Fibroblast of skin of left biceps (primary cell): ENCODE measurements around the gene NXN.
A peak's percentile ranks its signal among the peaks of the same experiment; 100 is the strongest.
"Not testable (repeated sequence)": the region's sequence is repeated elsewhere in the genome, so short reads cannot be mapped to it uniquely, and the experiment has no call there.

Source experiments
- DNase-seq, 2 experiments: peaks; one replicate each; pipeline ENCODE4 v3.0.0-alpha.2; 2013; ENCODE audit warnings: low read depth in 2 of 2

The NXN gene

GRCh38 chr17:862582-862981, 117.0 kb downstream of the NXN start:
- DNase-seq, result no peak

DNA sequence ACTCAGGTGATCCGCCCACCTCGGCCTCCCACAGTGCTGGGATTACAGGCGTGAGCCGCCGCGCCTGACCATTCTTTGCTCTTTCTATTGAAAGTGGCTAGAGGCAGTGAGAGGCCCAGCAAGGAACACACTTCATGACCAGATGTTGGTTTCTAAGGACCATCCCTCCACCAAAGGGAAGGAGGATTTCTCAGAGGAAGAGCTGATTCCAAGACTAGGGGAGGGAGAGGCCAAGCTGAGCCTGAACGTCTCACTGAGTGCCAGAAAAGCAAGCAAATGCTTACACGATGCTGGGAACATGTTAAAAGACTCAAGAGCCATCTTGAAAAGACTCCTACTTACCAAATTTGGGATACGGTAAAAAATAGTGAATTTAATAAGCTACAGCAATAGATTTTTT, 118.2 kb downstream of the NXN start:
- no peak for DNase-seq

DNA sequence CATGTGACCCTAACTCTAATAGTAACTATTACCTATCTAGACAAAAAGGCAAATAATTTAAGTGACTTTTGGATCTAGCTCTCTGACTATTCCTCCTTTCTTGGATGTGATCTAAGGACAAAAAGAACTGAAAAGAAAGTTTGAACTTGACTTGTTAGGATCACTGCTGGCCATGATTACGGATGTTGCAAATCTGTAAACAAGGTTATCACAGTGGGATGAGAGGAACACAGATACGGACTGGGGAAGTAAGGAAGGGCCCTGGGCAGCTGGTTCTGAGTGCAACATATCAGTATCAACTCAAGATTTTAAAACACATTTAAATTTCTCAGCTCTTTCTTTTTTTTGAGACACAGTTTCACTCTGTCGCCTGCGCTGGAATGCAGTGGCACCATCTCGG, 118.8 kb downstream of the NXN start:
- no peak for DNase-seq

- DNase-seq, result no peak
Observed at GRCh38 chr17:859824-860195, 119.8 kb downstream of the NXN start.

- DNase-seq, result no peak
Observed at GRCh38 chr17:859061-859823, 120.3 kb downstream of the NXN start.

DNA sequence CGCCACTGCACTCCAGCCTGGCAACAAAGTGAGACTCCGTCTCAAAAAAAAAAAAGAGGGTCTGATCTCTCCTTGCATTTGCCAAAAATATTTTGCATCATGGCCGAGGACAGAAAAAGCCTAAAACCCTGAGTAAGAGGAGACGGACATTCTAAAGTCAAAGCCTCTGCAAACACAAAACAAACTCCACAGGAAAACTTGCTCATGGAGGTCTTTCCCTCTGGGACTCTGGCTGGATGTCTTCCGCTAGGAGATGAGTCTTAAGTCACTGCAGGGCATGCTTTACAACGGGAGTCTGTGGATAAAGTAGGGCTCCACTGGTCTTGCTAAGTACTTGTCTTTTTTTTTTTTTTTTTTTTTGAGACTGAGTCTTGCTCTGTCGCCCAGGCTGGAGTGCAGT, 123.4 kb downstream of the NXN start:
- no peak for DNase-seq

- no peak for DNase-seq
Observed at GRCh38 chr17:855569-855968, 124.0 kb downstream of the NXN start.

DNA sequence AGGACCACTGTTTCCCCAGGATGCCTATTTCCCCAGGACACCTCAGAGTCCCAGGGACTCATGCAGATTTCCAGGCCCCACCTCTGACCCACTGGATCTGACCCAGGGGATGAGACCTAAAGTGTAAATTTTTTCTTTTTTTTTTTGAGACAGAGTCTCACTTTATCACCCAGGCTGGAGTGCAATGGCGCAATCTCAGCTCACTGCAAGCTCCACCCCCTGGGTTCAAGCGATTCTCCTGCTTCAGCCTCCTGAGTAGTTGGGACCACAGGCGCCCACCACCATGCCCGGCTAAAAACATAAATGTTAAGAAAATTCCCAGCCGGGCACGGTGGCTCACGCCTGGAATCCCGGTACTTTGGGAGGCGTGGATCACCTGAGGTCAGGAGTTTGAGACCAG, 126.7 kb downstream of the NXN start:
- DNase-seq, result not testable (repeated sequence)

DNA sequence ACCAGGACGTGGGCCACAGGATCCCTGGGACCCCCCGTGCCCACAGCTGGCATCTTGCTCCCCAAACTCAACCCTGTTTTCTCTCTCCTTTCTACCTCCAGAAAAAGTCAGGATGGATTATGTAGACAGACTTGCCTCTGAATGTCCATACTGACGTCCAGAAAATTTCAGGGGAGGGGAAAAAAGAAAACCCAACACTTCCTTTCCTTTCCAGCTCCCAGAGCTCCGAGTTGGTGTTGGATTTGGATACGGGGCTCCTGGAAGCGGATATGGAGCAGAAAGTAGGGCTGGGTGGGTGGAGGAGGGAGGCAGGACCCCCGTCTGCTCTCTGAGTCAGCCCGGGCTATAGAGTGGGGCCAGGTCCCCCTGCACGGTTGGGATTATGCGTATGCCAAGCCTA, 127.2 kb downstream of the NXN start:
- DNase-seq, result no peak

- no peak for DNase-seq
Observed at GRCh38 chr17:851924-852323, 127.7 kb downstream of the NXN start.

GRCh38 chr17:850851-851763, 128.5 kb downstream of the NXN start:
- no peak for DNase-seq

DNA sequence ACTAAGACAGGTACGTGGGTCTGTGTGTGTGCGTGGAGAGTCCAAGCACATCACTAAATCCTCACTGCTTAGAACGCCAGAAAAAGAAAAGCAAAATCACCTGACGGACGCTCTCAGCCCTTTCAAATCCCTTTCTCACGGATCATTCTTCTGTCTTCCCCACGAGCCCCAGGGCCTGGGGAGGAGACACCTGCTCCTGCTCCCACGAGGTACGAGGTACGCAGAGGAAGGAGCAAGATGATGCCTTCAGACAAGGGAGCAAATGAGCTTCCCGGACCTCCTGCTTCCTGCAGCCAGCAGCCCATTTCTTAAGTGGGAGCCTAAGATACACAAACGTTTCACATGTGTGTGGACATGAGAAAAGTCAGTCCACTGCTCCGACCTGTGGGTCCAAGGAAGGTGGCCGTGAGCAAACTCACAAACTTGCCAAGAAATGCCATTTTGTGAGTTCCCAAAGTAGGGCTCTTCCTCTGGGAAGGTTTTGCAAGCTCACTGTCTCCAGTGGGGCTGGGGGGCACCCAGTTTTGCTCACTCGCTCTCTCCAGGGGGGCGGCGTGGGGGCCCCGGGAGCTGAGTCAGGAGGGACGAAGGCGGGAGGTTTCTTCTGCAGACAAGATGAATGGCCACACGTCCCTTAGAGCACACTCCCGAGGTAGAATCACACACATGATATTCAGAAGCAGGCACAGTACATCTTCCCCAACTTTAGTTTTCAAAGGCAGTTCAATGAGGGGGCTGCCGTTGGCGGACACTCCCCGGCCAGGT, 129.3 kb downstream of the NXN start:
- no peak for DNase-seq

DNA sequence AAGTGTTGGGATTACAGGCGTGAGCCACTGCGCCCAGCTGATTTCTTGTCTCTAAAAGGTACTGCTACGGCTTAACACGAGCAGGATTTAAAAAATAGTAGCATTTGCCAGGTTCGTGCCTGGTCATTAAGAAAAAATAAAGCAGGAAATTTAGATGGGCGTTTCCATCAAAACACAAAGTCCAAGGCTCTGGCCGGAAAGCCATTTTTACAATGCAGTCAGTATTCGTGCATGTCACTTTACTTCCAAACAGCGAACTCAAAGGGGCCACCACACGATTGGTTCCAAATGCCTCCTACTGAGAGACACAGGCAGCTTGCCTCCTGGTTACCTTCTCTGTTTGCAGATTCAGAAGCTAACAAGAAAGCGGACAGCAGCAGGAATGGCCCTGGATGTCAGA, 131.2 kb downstream of the NXN start:
- DNase-seq, result no peak

DNA sequence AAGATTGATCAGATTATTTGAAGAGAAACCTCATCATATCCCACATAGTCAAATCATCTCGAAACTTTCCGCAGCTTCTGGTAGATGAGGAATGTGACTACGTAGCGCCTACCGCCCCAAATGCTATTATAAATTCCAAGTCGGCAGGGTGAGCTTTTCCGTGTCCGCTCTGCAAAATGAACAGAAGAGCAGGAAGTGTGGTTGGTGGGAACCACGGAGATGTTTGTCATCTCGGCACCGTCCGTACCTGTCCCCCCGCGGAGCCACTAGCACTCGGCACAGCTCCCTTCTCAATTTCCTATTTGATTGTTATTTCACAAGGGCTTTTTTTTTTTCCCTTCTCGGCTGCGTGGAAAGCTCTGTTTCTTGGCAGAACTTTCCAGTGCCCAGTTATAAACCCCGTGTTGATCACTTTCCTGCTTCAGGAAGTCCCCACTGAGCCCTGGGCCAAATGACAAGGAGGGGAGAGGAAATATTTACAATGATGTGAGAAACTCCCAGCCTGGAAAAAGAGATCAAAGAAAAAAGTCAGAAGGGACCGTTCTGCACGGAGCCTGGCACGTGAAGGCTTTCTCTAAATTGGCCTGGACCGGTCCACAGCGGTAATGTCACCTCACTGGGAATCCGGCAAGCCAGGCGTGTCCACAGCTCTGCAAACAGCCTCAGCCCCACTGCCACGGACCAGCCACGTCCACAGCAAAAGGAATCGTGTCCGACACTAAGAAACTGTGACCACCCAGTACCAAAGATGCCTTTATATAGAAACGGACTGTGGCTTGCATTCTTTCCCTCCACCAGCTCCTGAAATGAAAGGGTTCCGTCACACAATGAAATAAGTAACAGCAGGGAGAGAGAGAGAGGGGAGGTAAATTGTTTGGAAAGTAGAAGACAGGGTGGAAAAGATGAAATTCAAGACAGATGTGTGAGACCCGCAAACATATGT, 132.4 kb downstream of the NXN start:
- peak in 1 of 2 experiments; percentile 59 for DNase-seq

GRCh38 chr17:841313-841712, 138.3 kb downstream of the NXN start:
- no peak for DNase-seq

GRCh38 chr17:838486-838885, 141.1 kb downstream of the NXN start:
- peak in 1 of 2 experiments; percentile 32 for DNase-seq

DNA sequence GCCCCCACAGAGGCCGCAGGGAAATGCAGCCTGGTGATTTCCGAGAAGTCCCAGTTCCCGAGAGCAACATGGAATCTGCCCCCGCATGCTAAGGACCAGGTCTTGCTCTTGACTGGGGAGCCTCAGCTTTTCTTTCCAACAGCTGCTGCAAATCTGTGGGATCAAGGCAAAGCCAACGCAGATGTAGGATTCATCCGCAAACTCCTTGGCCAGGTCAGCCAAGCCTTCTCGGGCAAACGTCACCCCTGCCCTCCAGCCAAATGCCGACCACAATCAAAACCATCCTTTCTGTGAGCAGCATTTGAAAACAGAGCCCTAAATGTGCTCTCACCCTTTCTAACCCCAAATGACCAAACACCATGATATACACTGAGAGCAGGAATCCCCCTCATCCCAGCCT, 143.4 kb downstream of the NXN start:
- no peak for DNase-seq

GRCh38 chr17:835721-836120, 143.9 kb downstream of the NXN start:
- not testable (repeated sequence) for DNase-seq

DNA sequence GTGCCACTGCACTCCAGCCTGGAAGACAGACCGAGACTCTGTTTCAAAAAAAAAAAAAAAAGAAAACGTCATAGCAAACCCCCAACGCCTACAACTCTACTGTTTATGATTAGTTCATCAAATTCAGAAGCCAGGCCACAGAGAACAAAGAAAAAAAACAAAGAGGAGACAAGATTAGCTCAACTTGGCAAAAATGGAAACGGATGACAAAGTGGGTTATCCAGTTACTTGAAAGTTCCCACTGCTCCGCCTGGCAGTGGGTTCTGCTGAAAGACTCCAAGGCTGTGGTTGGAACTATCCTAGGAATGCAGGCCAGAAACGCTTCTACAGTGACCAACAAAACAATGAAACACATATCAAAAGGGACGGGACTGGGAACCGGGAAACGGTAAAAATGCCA, 144.3 kb downstream of the NXN start:
- DNase-seq, result peak; percentile 95 to 97

GRCh38 chr17:834136-834535, 145.4 kb downstream of the NXN start:
- DNase-seq, result no peak

DNA sequence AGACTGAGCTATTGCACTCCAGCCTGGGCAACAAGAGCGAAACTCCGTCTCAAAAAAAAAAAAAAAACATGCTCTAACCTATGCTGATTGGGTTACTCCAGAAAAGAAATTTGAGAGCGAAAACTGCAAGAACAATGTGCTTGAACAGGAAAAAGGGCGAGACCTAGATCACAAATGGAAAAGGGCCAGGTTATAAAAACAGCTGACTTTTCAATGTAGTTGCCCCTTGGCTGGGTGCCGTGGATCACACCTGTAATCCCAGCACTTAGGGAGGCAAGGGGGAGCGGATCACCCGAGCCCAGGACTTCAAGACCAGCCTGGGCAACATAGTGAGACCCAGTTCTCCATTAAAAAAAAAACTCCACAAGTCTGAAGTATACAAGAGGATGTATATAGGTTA, 148.6 kb downstream of the NXN start:
- no peak for DNase-seq
